Activated T-helper 17 cell treated with anti-CD3 and anti-CD28 coated beads, Interleukin-2, amount 50 U/mL, for 72 hours (primary cell): Measurements from ENCODE around the gene MICU1. TPM values are rescaled to one million over a fixed set of nuclear protein-coding genes. Genes with fewer than 3 reads are reported as not detected.
"Not testable (repeated sequence)": the region's sequence is repeated elsewhere in the genome, so short reads cannot be mapped to it uniquely, and the experiment has no call there.

Experiments used
- ATAC-seq: fragments of 150-1000 bp; cut with Tn5 transposase; replicated peaks from 2 replicates; pipeline ENCODE4 v1.10.0; 2021; ENCODE audit warnings: mild to moderate bottlenecking, moderate library complexity
- H3K27ac Mint-ChIP-seq: one replicate; pipeline ENCODE4 v1.8.0; 2022; ENCODE audit warnings: mixed read lengths
- H3K27me3 Mint-ChIP-seq: one replicate; pipeline ENCODE4 v1.8.0; 2022; ENCODE audit warnings: mixed read lengths
- H3K36me3 Mint-ChIP-seq: one replicate; pipeline ENCODE4 v1.8.0; 2022; ENCODE audit warnings: low read depth, mild to moderate bottlenecking, mixed read lengths
- H3K4me1 Mint-ChIP-seq: one replicate; pipeline ENCODE4 v1.8.0; 2022; ENCODE audit warnings: mixed read lengths
- H3K4me3 Mint-ChIP-seq: one replicate; pipeline ENCODE4 v1.8.0; 2022; ENCODE audit warnings: mild to moderate bottlenecking, mixed read lengths
- H3K9me3 Mint-ChIP-seq: one replicate; pipeline ENCODE4 v1.8.0; 2022; ENCODE audit warnings: mixed read lengths
- total RNA-seq, 2 donors: library from RNA; stranded (reverse); gene quantifications; one replicate each; pipeline ENCODE4 v1.2.3, GENCODE V29; 2022

Gene MICU1
- total RNA-seq, 2 donors from 2014 or later = 31.4 to 36.6 TPM

DNA sequence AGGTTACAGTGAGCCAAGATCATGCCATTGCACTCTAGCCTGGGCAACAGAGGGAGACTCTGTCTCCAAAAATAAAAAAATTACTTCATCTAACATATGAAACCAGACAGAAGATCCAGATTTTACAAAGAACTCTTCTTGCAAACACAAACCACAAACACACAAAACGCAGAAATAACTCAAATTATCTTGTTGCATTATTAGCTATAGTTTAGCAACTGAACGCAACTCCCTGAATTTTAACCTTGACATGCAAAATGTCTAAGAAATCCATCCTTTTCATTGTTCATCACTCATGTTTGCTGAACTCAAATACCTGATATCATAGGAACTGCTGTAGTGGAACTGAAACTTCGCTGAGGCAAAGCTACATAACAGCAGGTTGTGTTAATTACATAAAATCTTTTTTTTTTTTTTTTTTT lies 64.1 kb downstream of the MICU1 start:
- Mint-ChIP-seq H3K36me3 (peaks cover 86% of the 10 kb centered on the region), H3K27ac (no peak overlapping the region), H3K27me3 (no peaks in the 10 kb centered on the region), H3K4me3 (no peak overlapping the region), H3K4me1 (peaks cover 26% of the 10 kb centered on the region), H3K9me3 (no peaks in the 10 kb centered on the region)
- no peak for ATAC-seq

DNA sequence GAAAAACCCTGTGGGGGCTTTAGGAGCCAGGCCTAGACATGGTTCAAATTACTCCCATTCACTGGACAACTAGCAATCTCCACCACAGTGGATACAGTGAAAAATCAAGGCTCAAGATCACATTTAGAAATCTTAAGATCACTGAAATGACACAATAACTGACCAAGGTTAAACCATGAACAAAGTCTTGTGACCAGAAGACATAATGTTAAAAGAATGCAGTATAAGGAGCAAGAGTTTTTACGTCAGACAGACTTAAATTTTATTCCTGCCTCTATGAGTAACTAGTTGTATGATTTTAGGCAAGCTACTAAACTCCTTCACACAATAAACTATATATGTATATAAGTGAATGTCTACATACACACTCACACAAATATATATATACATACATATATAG lies 68.5 kb downstream of the MICU1 start:
- no peak for ATAC-seq
- no peak overlapping the region for H3K4me3 Mint-ChIP-seq
- H3K27ac Mint-ChIP-seq = no peak overlapping the region
- peaks cover 6% of the 10 kb centered on the region for H3K4me1 Mint-ChIP-seq
- H3K27me3 Mint-ChIP-seq = no peaks in the 10 kb centered on the region
- peaks cover 45% of the 10 kb centered on the region for H3K36me3 Mint-ChIP-seq
- no peaks in the 10 kb centered on the region for H3K9me3 Mint-ChIP-seq

- ATAC-seq = no peak
- H3K36me3 Mint-ChIP-seq = peaks cover 32% of the 10 kb centered on the region
- H3K4me1 Mint-ChIP-seq = no peaks in the 10 kb centered on the region
- H3K27me3 Mint-ChIP-seq = no peaks in the 10 kb centered on the region
- no peaks in the 10 kb centered on the region for H3K9me3 Mint-ChIP-seq
- no peak overlapping the region for H3K27ac Mint-ChIP-seq
- H3K4me3 Mint-ChIP-seq = no peak overlapping the region
These were observed 73.0 kb downstream of the MICU1 start for GRCh38 chr10:72552857-72553256.

- no peak overlapping the region for H3K4me3 Mint-ChIP-seq
- no peaks in the 10 kb centered on the region for H3K27me3 Mint-ChIP-seq
- H3K36me3 Mint-ChIP-seq = peaks cover 42% of the 10 kb centered on the region
- no peak for ATAC-seq
- no peaks in the 10 kb centered on the region for H3K9me3 Mint-ChIP-seq
- H3K27ac Mint-ChIP-seq = no peak overlapping the region
- H3K4me1 Mint-ChIP-seq = no peaks in the 10 kb centered on the region
These were observed 75.6 kb downstream of the MICU1 start for GRCh38 chr10:72550239-72550638.

DNA sequence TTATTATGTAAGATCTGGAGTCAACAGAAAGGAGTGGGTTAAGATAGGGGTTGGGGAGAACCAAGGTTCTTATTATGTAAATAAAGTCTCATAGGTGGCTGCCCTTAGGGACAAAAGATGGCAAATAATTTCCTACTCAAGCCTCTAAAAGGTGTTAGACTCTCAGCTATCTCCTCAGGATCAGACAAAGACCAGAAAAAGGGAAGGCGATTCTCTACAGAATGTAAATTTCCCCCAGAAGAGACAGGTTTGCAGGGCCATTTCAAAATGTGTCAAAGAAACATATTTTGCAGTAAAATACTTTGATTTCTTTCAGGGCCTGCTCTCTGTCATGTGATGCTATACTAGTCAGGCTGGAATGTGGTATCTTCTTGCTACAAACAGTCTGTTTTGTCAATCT lies 80.3 kb downstream of the MICU1 start:
- no peaks in the 10 kb centered on the region for H3K9me3 Mint-ChIP-seq
- no peaks in the 10 kb centered on the region for H3K27me3 Mint-ChIP-seq
- H3K4me3 Mint-ChIP-seq = no peak overlapping the region
- ATAC-seq = no peak
- H3K36me3 Mint-ChIP-seq = peaks cover 69% of the 10 kb centered on the region
- peak overlapping the region; percentile 11 for H3K27ac Mint-ChIP-seq
- no peaks in the 10 kb centered on the region for H3K4me1 Mint-ChIP-seq

GRCh38 chr10:72543855-72544254 lies 82.0 kb downstream of the MICU1 start:
- H3K36me3 Mint-ChIP-seq = peaks cover 55% of the 10 kb centered on the region
- not testable (repeated sequence) for H3K4me1 Mint-ChIP-seq, H3K27me3 Mint-ChIP-seq, ATAC-seq, H3K27ac Mint-ChIP-seq, H3K4me3 Mint-ChIP-seq, H3K9me3 Mint-ChIP-seq

- ATAC-seq = no peak
- no peak overlapping the region for H3K4me3 Mint-ChIP-seq
- H3K4me1 Mint-ChIP-seq = no peaks in the 10 kb centered on the region
- H3K27me3 Mint-ChIP-seq = no peaks in the 10 kb centered on the region
- H3K36me3 Mint-ChIP-seq = peaks cover 42% of the 10 kb centered on the region
- H3K27ac Mint-ChIP-seq = no peak overlapping the region
- no peaks in the 10 kb centered on the region for H3K9me3 Mint-ChIP-seq
These were observed 83.5 kb downstream of the MICU1 start for GRCh38 chr10:72542396-72542815.

DNA sequence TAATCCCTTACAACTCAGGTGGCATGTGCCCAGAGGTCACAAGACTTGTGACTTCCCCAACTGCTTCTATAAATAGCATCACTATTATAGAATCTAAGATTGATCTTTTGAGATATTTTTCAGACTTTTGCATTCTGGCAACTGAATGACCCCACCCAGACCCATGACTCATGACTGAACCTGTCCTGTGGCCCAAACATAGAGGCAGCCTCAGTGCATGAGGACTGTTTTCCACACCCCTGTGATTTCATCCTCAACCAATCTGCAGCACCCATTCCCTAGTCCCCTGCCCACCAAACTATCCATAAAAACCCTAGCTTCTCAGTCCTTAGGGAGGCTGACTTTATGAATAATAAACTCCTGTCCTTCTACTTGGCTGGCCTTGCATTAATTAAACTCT lies 84.5 kb downstream of the MICU1 start:
- Mint-ChIP-seq H3K36me3 (peaks cover 41% of the 10 kb centered on the region), H3K9me3 (no peaks in the 10 kb centered on the region), H3K4me3 (no peak overlapping the region), H3K27me3 (no peaks in the 10 kb centered on the region), H3K4me1 (no peaks in the 10 kb centered on the region), H3K27ac (no peak overlapping the region)
- ATAC-seq = no peak

GRCh38 chr10:72540193-72540807 lies 85.6 kb downstream of the MICU1 start:
- no peak overlapping the region for H3K4me3 Mint-ChIP-seq
- no peaks in the 10 kb centered on the region for H3K4me1 Mint-ChIP-seq
- no peak for ATAC-seq
- H3K36me3 Mint-ChIP-seq = peaks cover 34% of the 10 kb centered on the region
- no peak overlapping the region for H3K27ac Mint-ChIP-seq
- no peaks in the 10 kb centered on the region for H3K27me3 Mint-ChIP-seq
- no peaks in the 10 kb centered on the region for H3K9me3 Mint-ChIP-seq

GRCh38 chr10:72539137-72539536 lies 86.7 kb downstream of the MICU1 start:
- Mint-ChIP-seq H3K4me1 (no peaks in the 10 kb centered on the region), H3K9me3 (no peaks in the 10 kb centered on the region), H3K4me3 (no peak overlapping the region), H3K27ac (no peak overlapping the region), H3K36me3 (peaks cover 23% of the 10 kb centered on the region), H3K27me3 (no peaks in the 10 kb centered on the region)
- no peak for ATAC-seq

GRCh38 chr10:72525689-72526088 lies 100.2 kb downstream of the MICU1 start:
- Mint-ChIP-seq H3K27ac (no peak overlapping the region), H3K27me3 (no peaks in the 10 kb centered on the region), H3K4me3 (no peak overlapping the region), H3K4me1 (no peaks in the 10 kb centered on the region), H3K36me3 (no peaks in the 10 kb centered on the region), H3K9me3 (no peaks in the 10 kb centered on the region)
- ATAC-seq = no peak

GRCh38 chr10:72525277-72525676 lies 100.6 kb downstream of the MICU1 start:
- H3K9me3 Mint-ChIP-seq = no peaks in the 10 kb centered on the region
- no peak overlapping the region for H3K27ac Mint-ChIP-seq

DNA sequence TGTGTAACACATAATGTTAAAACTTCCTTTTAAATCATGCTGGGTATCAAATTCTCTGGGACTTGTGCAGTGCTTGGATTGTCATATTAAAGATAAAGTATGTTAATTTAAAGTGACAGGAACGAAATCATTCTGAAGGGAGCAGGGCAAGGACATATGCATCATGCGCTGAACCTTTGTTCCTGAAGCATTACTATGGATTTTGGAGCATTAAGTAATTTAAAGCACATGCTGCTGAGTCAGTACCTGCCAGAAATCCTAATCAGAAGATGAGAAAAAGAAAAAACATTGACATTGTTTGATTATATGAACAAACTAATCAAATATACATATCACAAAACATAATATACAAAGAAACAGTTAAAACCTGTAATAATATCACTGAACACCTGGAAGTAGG lies 101.4 kb downstream of the MICU1 start:
- Mint-ChIP-seq H3K9me3 (no peaks in the 10 kb centered on the region), H3K27me3 (no peaks in the 10 kb centered on the region), H3K36me3 (no peaks in the 10 kb centered on the region), H3K27ac (no peak overlapping the region), H3K4me1 (no peaks in the 10 kb centered on the region), H3K4me3 (no peak overlapping the region)
- ATAC-seq = no peak

More at GRCh38 chr10:72525277-72525676, 100.6 kb downstream of the MICU1 start:
- Mint-ChIP-seq H3K27me3 (no peaks in the 10 kb centered on the region), H3K4me3 (no peak overlapping the region), H3K4me1 (no peaks in the 10 kb centered on the region), H3K36me3 (no peaks in the 10 kb centered on the region)
- ATAC-seq = no peak

DNA sequence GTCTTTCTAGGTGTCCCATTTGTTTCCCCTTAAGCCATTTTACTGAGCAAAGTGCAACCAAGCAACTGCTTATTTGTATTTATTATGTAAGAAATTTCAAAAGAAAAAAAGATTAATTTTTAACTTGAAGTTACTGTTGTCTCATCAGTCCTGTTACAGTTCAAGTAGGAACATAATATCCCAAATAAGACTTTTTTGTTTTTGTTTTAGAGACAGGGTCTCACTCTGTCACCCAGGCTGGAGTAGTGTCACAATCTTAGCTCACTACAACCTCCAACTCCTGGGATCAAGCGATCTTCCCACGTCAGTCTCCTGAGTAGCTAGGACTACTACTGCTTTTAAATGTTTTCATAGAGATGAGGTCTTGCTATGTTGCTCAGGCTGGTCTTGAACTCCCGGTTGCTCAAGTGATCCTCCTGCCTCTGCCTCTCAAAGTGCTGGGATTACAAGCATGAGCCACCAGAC lies 101.9 kb downstream of the MICU1 start:
- ATAC-seq = no peak
- no peaks in the 10 kb centered on the region for H3K36me3 Mint-ChIP-seq
- H3K9me3 Mint-ChIP-seq = no peaks in the 10 kb centered on the region
- no peak overlapping the region for H3K4me3 Mint-ChIP-seq
- H3K27me3 Mint-ChIP-seq = no peaks in the 10 kb centered on the region
- no peak overlapping the region for H3K27ac Mint-ChIP-seq
- H3K4me1 Mint-ChIP-seq = no peaks in the 10 kb centered on the region

DNA sequence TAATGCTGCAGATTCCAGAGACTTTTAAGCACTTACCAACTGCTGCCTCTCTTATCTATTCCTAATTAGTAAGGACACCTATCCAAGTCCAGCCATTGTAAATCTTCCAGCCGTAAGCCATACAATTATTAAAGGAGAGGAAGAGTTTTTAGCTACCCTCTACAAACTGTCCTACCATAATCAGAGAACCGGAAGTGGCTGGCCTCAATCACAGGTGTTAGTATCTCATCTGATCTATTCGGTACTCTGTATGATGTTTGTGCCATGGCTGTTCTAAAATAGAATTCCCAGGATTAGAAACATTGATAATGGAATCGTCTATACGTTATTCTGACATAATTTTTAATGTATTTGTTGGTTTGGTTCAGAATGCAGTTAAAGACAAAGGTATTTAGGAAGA lies 102.8 kb downstream of the MICU1 start:
- Mint-ChIP-seq H3K9me3 (no peaks in the 10 kb centered on the region), H3K27me3 (no peaks in the 10 kb centered on the region), H3K4me3 (no peak overlapping the region), H3K4me1 (no peaks in the 10 kb centered on the region), H3K36me3 (peaks cover 4% of the 10 kb centered on the region), H3K27ac (no peak overlapping the region)
- no peak for ATAC-seq

DNA sequence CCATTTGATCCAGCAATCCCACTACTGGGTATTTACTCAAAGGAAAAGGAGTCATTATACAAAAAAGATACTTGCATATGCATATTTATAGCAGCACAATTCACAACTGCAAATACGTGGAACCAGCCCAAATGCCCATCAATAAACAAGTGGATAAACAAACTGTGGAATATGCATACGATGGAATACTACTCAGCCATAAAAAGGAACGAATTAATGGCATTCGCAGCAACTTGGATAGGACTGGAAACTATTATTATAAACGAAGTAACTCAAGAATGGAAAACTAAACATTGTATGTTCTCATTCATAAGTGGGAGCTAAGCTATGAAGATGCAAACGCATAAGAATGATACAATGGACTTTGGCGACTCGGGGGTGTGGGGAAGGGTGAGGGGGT lies 108.6 kb downstream of the MICU1 start:
- H3K4me1 Mint-ChIP-seq = no peaks in the 10 kb centered on the region
- H3K36me3 Mint-ChIP-seq = peaks cover 4% of the 10 kb centered on the region
- peaks cover 3% of the 10 kb centered on the region for H3K9me3 Mint-ChIP-seq
- no peak overlapping the region for H3K4me3 Mint-ChIP-seq
- no peak overlapping the region for H3K27ac Mint-ChIP-seq
- no peak for ATAC-seq
- no peaks in the 10 kb centered on the region for H3K27me3 Mint-ChIP-seq
